Kidney (tissue), 14 donors: ENCODE data around the gene CR2. TPM values are rescaled to one million over a fixed set of nuclear protein-coding genes. Genes with fewer than 3 reads are reported as not detected.

Experiments used
- DNase-seq, 5 donors: peaks; one replicate each; pipeline ENCODE4 v3.0.0-alpha.2; 2013 to 2020
- FAIRE-seq: peaks from 2 replicates; lab custom pipeline; 2012; peaks lifted over from hg19 to GRCh38; lab: Jason Lieb, UNC
- H3K27ac ChIP-seq, 2 donors: one replicate each; pipeline ENCODE4 v1.7.0; 2013; ENCODE audit warnings: low read depth in 2 of 2, low read length in 2 of 2, inconsistent platforms in 1 of 2
- H3K27me3 ChIP-seq: one replicate; pipeline ENCODE4 v1.7.1; 2013; ENCODE audit warnings: low read length, inconsistent platforms; ENCODE audit not compliant: control insufficient read depth, insufficient read depth
- H3K36me3 ChIP-seq, 3 donors: one replicate each; pipeline versions ENCODE4 v1.7.0 to v1.7.1; 2013; ENCODE audit warnings: low read length in 3 of 3, control low read depth in 1 of 3, inconsistent platforms in 1 of 3; ENCODE audit not compliant: insufficient read depth in 3 of 3, control insufficient read depth in 2 of 3
- H3K4me1 ChIP-seq, 3 donors: one replicate each; pipeline versions ENCODE4 v1.7.0 to v1.7.1; 2013; ENCODE audit warnings: low read length in 3 of 3, inconsistent platforms in 1 of 3, low read depth in 1 of 3; ENCODE audit not compliant: control insufficient read depth in 2 of 3, insufficient read depth in 2 of 3
- H3K4me3 ChIP-seq, 3 donors: one replicate each; pipeline versions ENCODE4 v1.7.0 to v1.8.1; 2013; ENCODE audit warnings: low read length in 3 of 3, control low read depth in 1 of 3, inconsistent platforms in 1 of 3
- H3K9ac ChIP-seq, 3 donors: one replicate each; pipeline versions ENCODE4 v1.7.0 to v1.7.1; 2013; ENCODE audit warnings: low read length in 3 of 3, control low read depth in 1 of 3, inconsistent platforms in 1 of 3
- H3K9me3 ChIP-seq, 3 donors: one replicate each; pipeline versions ENCODE4 v1.7.0 to v1.7.1; 2013; ENCODE audit warnings: low read length in 3 of 3, control low read depth in 1 of 3, inconsistent platforms in 1 of 3; ENCODE audit not compliant: control insufficient read depth in 2 of 3, insufficient read depth in 1 of 3
- intact Hi-C: fragments of 100-400 bp; cut with DNase I; formaldehyde crosslinking; loops from one replicate; pipeline ENCODE4 v1.11.1; 2022
- polyA plus RNA-seq: library from polyadenylated mRNA; stranded (reverse); fragments of 350-450 nt; fragmentation: Illumina TruSeq; extraction: RNeasy Lipid Tissue Mini Kit (QIAGEN cat#74804); gene quantifications from one replicate; pipeline ENCODE4 v1.2.3, GENCODE V29; 2014; ENCODE audit warnings: low read depth, low replicate concordance; ENCODE audit not compliant: insufficient read depth
- total RNA-seq: library from RNA; stranded (reverse); fragmentation: NEBNext Ultra II Directional; extraction: Animal tissue kit (Norgen Biotek cat#: 25700); gene quantifications from one replicate; pipeline ENCODE4 v1.2.1, GENCODE V29; 2021
- TF ChIP-seq, protein P1 (sequence below): IDR thresholded peaks from 3 replicates; pipeline ENCODE4 v1.5.1; 2012; ENCODE audit warnings: mild to moderate bottlenecking, moderate library complexity, borderline replicate concordance; ENCODE audit not compliant: insufficient read depth; ENCODE audit errors: extremely low read depth
- donor health status: control.
- donor health status: control.
- donor health status: control.
- donor health status: control.
- donor health status: control.
- donor health status: DM: yes; HTN: yes; CAD: no.
- donor health status: Normal renal cell carcinoma (clear cell type).

Gene CR2
- total and polyA plus RNA-seq, 2 donors from 2014 or later = 0.28 to 0.98 TPM

DNA sequence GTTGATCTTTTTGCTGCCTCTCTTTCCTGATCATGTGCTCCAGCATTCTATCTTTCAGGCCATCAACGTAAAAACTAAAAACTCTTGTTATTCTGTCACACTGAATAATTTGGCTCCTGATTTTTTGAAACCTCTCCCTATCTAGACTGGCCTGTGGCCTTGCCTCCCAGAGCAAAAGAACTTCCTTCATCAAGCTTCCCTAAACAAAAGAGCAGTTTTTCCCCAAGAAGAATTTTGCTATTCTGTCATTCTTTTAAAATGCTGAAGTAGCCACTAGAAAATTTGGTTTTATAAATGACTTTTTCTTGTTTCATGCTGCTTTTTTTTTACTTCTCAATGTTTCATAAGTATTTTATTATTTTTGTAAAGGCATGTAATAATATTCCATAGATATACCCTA lies 37.1 kb upstream of the CR2 start:
- FAIRE-seq = no peak

DNA sequence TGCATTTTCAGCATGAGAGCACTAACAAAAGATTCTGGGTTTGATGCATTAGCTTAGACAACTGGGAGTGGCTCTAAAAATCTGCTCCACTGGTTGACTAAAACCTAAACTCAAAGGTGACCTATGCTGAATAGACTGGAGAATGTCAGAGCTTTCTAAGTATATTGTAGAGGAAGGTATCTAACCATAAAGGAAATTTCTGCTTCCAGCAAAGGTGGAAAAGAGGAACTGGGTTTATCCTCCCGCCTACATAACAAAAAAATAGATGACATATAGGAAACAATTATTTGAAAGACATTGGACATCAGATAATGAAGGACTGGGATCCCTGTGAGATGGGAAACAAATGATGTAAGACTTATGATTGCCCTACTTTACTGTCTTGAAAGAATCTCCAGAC lies 35.8 kb upstream of the CR2 start:
- FAIRE-seq (no peak), DNase-seq (no peak)
- Histone ChIP-seq H3K9ac (no peak overlapping the region), H3K9me3 (no peaks in the 10 kb centered on the region), H3K4me3 (no peak overlapping the region), H3K27me3 (no peaks in the 10 kb centered on the region), H3K4me1 (no peaks in the 10 kb centered on the region), H3K36me3 (no peaks in the 10 kb centered on the region), H3K27ac (no peak overlapping the region)
- intact Hi-C loops = no loop called here
- TF ChIP-seq, protein P1, sequence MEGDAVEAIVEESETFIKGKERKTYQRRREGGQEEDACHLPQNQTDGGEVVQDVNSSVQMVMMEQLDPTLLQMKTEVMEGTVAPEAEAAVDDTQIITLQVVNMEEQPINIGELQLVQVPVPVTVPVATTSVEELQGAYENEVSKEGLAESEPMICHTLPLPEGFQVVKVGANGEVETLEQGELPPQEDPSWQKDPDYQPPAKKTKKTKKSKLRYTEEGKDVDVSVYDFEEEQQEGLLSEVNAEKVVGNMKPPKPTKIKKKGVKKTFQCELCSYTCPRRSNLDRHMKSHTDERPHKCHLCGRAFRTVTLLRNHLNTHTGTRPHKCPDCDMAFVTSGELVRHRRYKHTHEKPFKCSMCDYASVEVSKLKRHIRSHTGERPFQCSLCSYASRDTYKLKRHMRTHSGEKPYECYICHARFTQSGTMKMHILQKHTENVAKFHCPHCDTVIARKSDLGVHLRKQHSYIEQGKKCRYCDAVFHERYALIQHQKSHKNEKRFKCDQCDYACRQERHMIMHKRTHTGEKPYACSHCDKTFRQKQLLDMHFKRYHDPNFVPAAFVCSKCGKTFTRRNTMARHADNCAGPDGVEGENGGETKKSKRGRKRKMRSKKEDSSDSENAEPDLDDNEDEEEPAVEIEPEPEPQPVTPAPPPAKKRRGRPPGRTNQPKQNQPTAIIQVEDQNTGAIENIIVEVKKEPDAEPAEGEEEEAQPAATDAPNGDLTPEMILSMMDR = no peak

More for the DNA sequence above, 37.1 kb upstream of the CR2 start:
- Histone ChIP-seq H3K4me3 (no peak overlapping the region), H3K27me3 (no peaks in the 10 kb centered on the region), H3K9me3 (no peaks in the 10 kb centered on the region), H3K4me1 (no peaks in the 10 kb centered on the region), H3K36me3 (no peaks in the 10 kb centered on the region), H3K9ac (no peak overlapping the region), H3K27ac (no peak overlapping the region)
- no peak for DNase-seq
- TF ChIP-seq, protein P1 = no peak
- intact Hi-C loops = no loop called here

- no peak for FAIRE-seq
- H3K27ac ChIP-seq = no peak overlapping the region
Measured at GRCh38 chr1:207420109-207420508, 34.0 kb upstream of the CR2 start.

More at GRCh38 chr1:207420109-207420508, 34.0 kb upstream of the CR2 start:
- DNase-seq = no peak
- Histone ChIP-seq H3K4me1 (no peaks in the 10 kb centered on the region), H3K27me3 (no peaks in the 10 kb centered on the region), H3K36me3 (no peaks in the 10 kb centered on the region), H3K9ac (no peak overlapping the region), H3K4me3 (no peak overlapping the region), H3K9me3 (no peaks in the 10 kb centered on the region)
- intact Hi-C loops = no loop called here
- TF ChIP-seq, protein P1 = no peak
